ENCODE measurements around the gene LRATD1.

DNA sequence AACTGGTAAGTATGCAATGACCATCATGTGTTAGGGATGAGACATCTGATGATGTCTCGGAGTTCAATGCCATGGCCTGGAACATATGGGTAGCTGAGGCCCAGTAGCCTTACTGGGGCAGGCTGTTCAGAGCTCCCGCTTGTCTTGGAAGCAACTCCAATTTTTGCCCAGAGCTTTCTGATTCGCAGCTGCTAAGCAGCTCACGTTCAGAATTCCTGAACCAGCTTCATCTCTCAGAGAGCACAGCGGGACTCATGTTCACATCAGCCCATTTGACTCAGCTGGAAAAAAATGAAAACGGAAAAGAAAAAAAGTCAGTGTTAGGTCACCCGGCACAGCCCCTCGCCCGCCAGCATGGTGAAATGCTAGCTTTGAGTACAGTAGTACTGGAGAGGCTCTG, 16.8 kb upstream of the LRATD1 start:
- no peak for TF ChIP-seq POLR2A (IDR thresholded peaks at IDR 0.05; ENCODE audit: low read depth, low read length)
- TF ChIP-seq, protein P1, sequence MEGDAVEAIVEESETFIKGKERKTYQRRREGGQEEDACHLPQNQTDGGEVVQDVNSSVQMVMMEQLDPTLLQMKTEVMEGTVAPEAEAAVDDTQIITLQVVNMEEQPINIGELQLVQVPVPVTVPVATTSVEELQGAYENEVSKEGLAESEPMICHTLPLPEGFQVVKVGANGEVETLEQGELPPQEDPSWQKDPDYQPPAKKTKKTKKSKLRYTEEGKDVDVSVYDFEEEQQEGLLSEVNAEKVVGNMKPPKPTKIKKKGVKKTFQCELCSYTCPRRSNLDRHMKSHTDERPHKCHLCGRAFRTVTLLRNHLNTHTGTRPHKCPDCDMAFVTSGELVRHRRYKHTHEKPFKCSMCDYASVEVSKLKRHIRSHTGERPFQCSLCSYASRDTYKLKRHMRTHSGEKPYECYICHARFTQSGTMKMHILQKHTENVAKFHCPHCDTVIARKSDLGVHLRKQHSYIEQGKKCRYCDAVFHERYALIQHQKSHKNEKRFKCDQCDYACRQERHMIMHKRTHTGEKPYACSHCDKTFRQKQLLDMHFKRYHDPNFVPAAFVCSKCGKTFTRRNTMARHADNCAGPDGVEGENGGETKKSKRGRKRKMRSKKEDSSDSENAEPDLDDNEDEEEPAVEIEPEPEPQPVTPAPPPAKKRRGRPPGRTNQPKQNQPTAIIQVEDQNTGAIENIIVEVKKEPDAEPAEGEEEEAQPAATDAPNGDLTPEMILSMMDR (IDR thresholded peaks at IDR 0.05; ENCODE audit: extremely low read depth in 1 of 2, insufficient read depth in 1 of 2, low read depth in 1 of 2, low read length in 2 of 2): no peak
- TF ChIP-seq POLR2AphosphoS5 (IDR thresholded peaks at IDR 0.05; ENCODE audit: insufficient read depth, low read depth, low read length): no peak
- TF ChIP-seq JUN (IDR thresholded peaks at IDR 0.05; ENCODE audit: borderline replicate concordance, insufficient read depth, insufficient read length, low read depth): no peak

Data from endothelial cell of umbilical vein (primary cell).